ENCODE results near the gene EML5. TPM values are rescaled to one million over a fixed set of nuclear protein-coding genes. Genes with fewer than 3 reads are reported as not detected.

The EML5 gene
- total RNA-seq, 1 experiment from 2014 or later, result 1.8 TPM

- ChIA-PET CTCF (no interaction called here), RAD21 (ENCODE audit: low non-redundant PET in 1 of 2, low total read pairs in 2 of 2, uncharacterized antibody in 2 of 2, unreplicated experiment in 2 of 2) (no interaction called here), POLR2A (no interaction called here)
- Histone ChIP-seq H3K4me1 (ENCODE audit: control insufficient read depth in 1 of 2, insufficient read depth in 2 of 2, low read length in 2 of 2) (no peaks in the 10 kb centered on the region), H3K27me3 (ENCODE audit: insufficient read depth, low read length) (no peaks in the 10 kb centered on the region), H3K79me2 (ENCODE audit: insufficient read depth, low read length) (0 out of 2 replicates have a peak, but pooled peaks cover 7% of the 10 kb centered on the region), H3K36me3 (ENCODE audit: control insufficient read depth in 1 of 2, insufficient read depth in 2 of 2, low read length in 2 of 2) (peaks cover 42 to 47% of the 10 kb centered on the region in 2 experiments), H3K9ac (ENCODE audit: low read length) (no peak overlapping the region), H3K4me2 (ENCODE audit: low read length) (no peak overlapping the region), H4K20me1 (ENCODE audit: insufficient read depth) (no peaks in the 10 kb centered on the region), H3K9me3 (ENCODE audit: control insufficient read depth in 1 of 2, insufficient read depth in 1 of 2, low read depth in 1 of 2, low read length in 2 of 2) (no peaks in the 10 kb centered on the region), H3K27ac (ENCODE audit: low read depth, low read length) (no peak overlapping the region), H2AFZ (ENCODE audit: low read depth, low read length, poor library complexity, severe bottlenecking) (no peak overlapping the region), H3K4me3 (replicated peaks in 1 of 2; ENCODE audit: low read depth in 1 of 2, low read length in 2 of 2) (no peak overlapping the region), H3K9me2 (ENCODE audit: insufficient read depth) (no peaks in the 10 kb centered on the region)
- DNase-seq (ENCODE audit: low read depth, low spot score) (no peak), ATAC-seq (no peak)
- no TSS peak for BruUV-seq (replicated peaks)
- TF ChIP-seq CEBPB (IDR thresholded peaks at IDR 0.05; ENCODE audit: low read depth) (no peak), JUND (IDR thresholded peaks at IDR 0.05) (no peak), ZNF274 (IDR thresholded peaks at IDR 0.05; ENCODE audit: low read depth, low read length) (no peak), EGR1 (IDR thresholded peaks at IDR 0.05; ENCODE audit: low read depth) (no peak), REST (IDR thresholded peaks at IDR 0.05; ENCODE audit: low read depth) (no peak), MAX (IDR thresholded peaks at IDR 0.05) (no peak), YY1 (IDR thresholded peaks at IDR 0.05; ENCODE audit: extremely low read depth, insufficient replicate concordance, low read depth, low read length) (no peak)
- TF ChIP-seq, protein P1, sequence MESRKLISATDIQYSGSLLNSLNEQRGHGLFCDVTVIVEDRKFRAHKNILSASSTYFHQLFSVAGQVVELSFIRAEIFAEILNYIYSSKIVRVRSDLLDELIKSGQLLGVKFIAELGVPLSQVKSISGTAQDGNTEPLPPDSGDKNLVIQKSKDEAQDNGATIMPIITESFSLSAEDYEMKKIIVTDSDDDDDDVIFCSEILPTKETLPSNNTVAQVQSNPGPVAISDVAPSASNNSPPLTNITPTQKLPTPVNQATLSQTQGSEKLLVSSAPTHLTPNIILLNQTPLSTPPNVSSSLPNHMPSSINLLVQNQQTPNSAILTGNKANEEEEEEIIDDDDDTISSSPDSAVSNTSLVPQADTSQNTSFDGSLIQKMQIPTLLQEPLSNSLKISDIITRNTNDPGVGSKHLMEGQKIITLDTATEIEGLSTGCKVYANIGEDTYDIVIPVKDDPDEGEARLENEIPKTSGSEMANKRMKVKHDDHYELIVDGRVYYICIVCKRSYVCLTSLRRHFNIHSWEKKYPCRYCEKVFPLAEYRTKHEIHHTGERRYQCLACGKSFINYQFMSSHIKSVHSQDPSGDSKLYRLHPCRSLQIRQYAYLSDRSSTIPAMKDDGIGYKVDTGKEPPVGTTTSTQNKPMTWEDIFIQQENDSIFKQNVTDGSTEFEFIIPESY (IDR thresholded peaks at IDR 0.05; ENCODE audit: extremely low read depth, insufficient replicate concordance, low read length), result no peak
- intact Hi-C loops (cut with micrococcal nuclease), result no loop called here
Measured at GRCh38 chr14:88598097-88598675, 194.6 kb downstream of the EML5 start.
